ENCODE data around the gene SERPINA5.

The SERPINA5 gene

GRCh38 chr14:94582199-94582750 is 1.0 kb downstream of the SERPINA5 start:
- H3K27ac ChIP-seq (ENCODE audit: low read depth, low read length), result no peak overlapping the region
- no CpG with 5 or more reads among the region's 7 CpGs for WGBS (ENCODE audit: extremely low coverage, insufficient coverage, insufficient read length)

GRCh38 chr14:94582851-94583250 is 1.6 kb downstream of the SERPINA5 start:
- Histone ChIP-seq H3K27me3 (ENCODE audit: insufficient read depth, low read length) (no peaks in the 10 kb centered on the region), H4K91ac (ENCODE audit: low read depth, low read length) (no peak overlapping the region), H4K8ac (ENCODE audit: low read depth, low read length) (no peak overlapping the region), H3K4ac (ENCODE audit: low read depth, low read length) (no peak overlapping the region), H2AFZ (ENCODE audit: insufficient read depth, low read length, poor library complexity) (no peak overlapping the region), H3K23ac (ENCODE audit: low read length) (no peak overlapping the region), H3K9me3 (ENCODE audit: insufficient read depth, low read depth, low read length) (peaks cover 3% of the 10 kb centered on the region), H3K14ac (ENCODE audit: low read length) (no peak overlapping the region), H2BK12ac (ENCODE audit: low read length) (no peak overlapping the region), H3K36me3 (ENCODE audit: control insufficient read depth in 1 of 2, insufficient read depth in 2 of 2, low read length in 2 of 2) (no peaks in the 10 kb centered on the region), H3K9ac (ENCODE audit: low read length) (no peak overlapping the region), H2AK5ac (ENCODE audit: low read length) (no peak overlapping the region), H3K4me2 (ENCODE audit: low read length) (no peak overlapping the region), H4K12ac (ENCODE audit: low read depth, low read length) (no peak overlapping the region), H3K18ac (ENCODE audit: low read length) (no peak overlapping the region), H3K79me2 (ENCODE audit: control insufficient read depth, insufficient read depth, low read length, poor library complexity) (no peaks in the 10 kb centered on the region), H2BK5ac (ENCODE audit: low read depth, low read length, poor library complexity) (no peak overlapping the region), H3K27ac (ENCODE audit: low read depth, low read length) (no peak overlapping the region), H3K79me1 (ENCODE audit: low read length) (no peaks in the 10 kb centered on the region), H3K4me1 (ENCODE audit: control insufficient read depth in 1 of 2, insufficient read depth in 2 of 2, low read length in 2 of 2) (no peaks in the 10 kb centered on the region), H2BK120ac (ENCODE audit: insufficient read depth, low read length, poor library complexity) (no peak overlapping the region), H3K4me3 (ENCODE audit: low read depth, low read length) (no peak overlapping the region)
- peak; percentile 26 to 55 for DNase-seq
- WGBS (ENCODE audit: extremely low coverage, insufficient coverage, insufficient read length), result no CpG with 5 or more reads among the region's 3 CpGs

More at GRCh38 chr14:94582199-94582750, 1.0 kb downstream of the SERPINA5 start:
- no peak overlapping the region for H4K8ac ChIP-seq (ENCODE audit: low read depth, low read length)
- H3K18ac ChIP-seq (ENCODE audit: low read length), result no peak overlapping the region
- no peaks in the 10 kb centered on the region for H3K36me3 ChIP-seq (ENCODE audit: control insufficient read depth in 1 of 2, insufficient read depth in 2 of 2, low read length in 2 of 2)
- H4K91ac ChIP-seq (ENCODE audit: low read depth, low read length), result no peak overlapping the region
- H3K9ac ChIP-seq (ENCODE audit: low read length), result no peak overlapping the region
- peaks cover 3% of the 10 kb centered on the region for H3K9me3 ChIP-seq (ENCODE audit: insufficient read depth, low read depth, low read length)
- H3K79me2 ChIP-seq (ENCODE audit: control insufficient read depth, insufficient read depth, low read length, poor library complexity), result no peaks in the 10 kb centered on the region
- H2BK120ac ChIP-seq (ENCODE audit: insufficient read depth, low read length, poor library complexity), result no peak overlapping the region
- no peak overlapping the region for H2BK12ac ChIP-seq (ENCODE audit: low read length)
- no peak overlapping the region for H3K4me3 ChIP-seq (ENCODE audit: low read depth, low read length)
- no peaks in the 10 kb centered on the region for H3K27me3 ChIP-seq (ENCODE audit: insufficient read depth, low read length)
- no peak overlapping the region for H2AFZ ChIP-seq (ENCODE audit: insufficient read depth, low read length, poor library complexity)
- no peak overlapping the region for H4K12ac ChIP-seq (ENCODE audit: low read depth, low read length)
- no peak overlapping the region for H3K4ac ChIP-seq (ENCODE audit: low read depth, low read length)
- no peak overlapping the region for H3K14ac ChIP-seq (ENCODE audit: low read length)
- no peak overlapping the region for H2BK5ac ChIP-seq (ENCODE audit: low read depth, low read length, poor library complexity)
- H3K23ac ChIP-seq (ENCODE audit: low read length), result no peak overlapping the region
- H3K4me2 ChIP-seq (ENCODE audit: low read length), result no peak overlapping the region
- no peaks in the 10 kb centered on the region for H3K79me1 ChIP-seq (ENCODE audit: low read length)
- H2AK5ac ChIP-seq (ENCODE audit: low read length), result no peak overlapping the region
- DNase-seq, result no peak
- H3K4me1 ChIP-seq (ENCODE audit: control insufficient read depth in 1 of 2, insufficient read depth in 2 of 2, low read length in 2 of 2), result no peaks in the 10 kb centered on the region

- no peak overlapping the region for H4K91ac ChIP-seq (ENCODE audit: low read depth, low read length)
- no peak overlapping the region for H3K27ac ChIP-seq (ENCODE audit: low read depth, low read length)
- no peaks in the 10 kb centered on the region for H3K36me3 ChIP-seq (ENCODE audit: control insufficient read depth in 1 of 2, insufficient read depth in 2 of 2, low read length in 2 of 2)
- no peak overlapping the region for H3K9ac ChIP-seq (ENCODE audit: low read length)
- WGBS (ENCODE audit: extremely low coverage, insufficient coverage, insufficient read length), result no CpG with 5 or more reads among the region's 4 CpGs
- no peak overlapping the region for H2AFZ ChIP-seq (ENCODE audit: insufficient read depth, low read length, poor library complexity)
- H3K18ac ChIP-seq (ENCODE audit: low read length), result no peak overlapping the region
- H2BK120ac ChIP-seq (ENCODE audit: insufficient read depth, low read length, poor library complexity), result no peak overlapping the region
- no peak overlapping the region for H3K4me2 ChIP-seq (ENCODE audit: low read length)
- no peaks in the 10 kb centered on the region for H3K79me2 ChIP-seq (ENCODE audit: control insufficient read depth, insufficient read depth, low read length, poor library complexity)
- H3K4me1 ChIP-seq (ENCODE audit: control insufficient read depth in 1 of 2, insufficient read depth in 2 of 2, low read length in 2 of 2), result no peaks in the 10 kb centered on the region
- H3K23ac ChIP-seq (ENCODE audit: low read length), result no peak overlapping the region
- no peak overlapping the region for H2BK12ac ChIP-seq (ENCODE audit: low read length)
- H3K9me3 ChIP-seq (ENCODE audit: insufficient read depth, low read depth, low read length), result peaks cover 3% of the 10 kb centered on the region
- H3K27me3 ChIP-seq (ENCODE audit: insufficient read depth, low read length), result no peaks in the 10 kb centered on the region
- H4K12ac ChIP-seq (ENCODE audit: low read depth, low read length), result no peak overlapping the region
- H3K14ac ChIP-seq (ENCODE audit: low read length), result no peak overlapping the region
- no peak overlapping the region for H4K8ac ChIP-seq (ENCODE audit: low read depth, low read length)
- no peaks in the 10 kb centered on the region for H3K79me1 ChIP-seq (ENCODE audit: low read length)
- no peak overlapping the region for H2AK5ac ChIP-seq (ENCODE audit: low read length)
- DNase-seq, result no peak
- H3K4me3 ChIP-seq (ENCODE audit: low read depth, low read length), result no peak overlapping the region
- no peak overlapping the region for H3K4ac ChIP-seq (ENCODE audit: low read depth, low read length)
- no peak overlapping the region for H2BK5ac ChIP-seq (ENCODE audit: low read depth, low read length, poor library complexity)
Observed at GRCh38 chr14:94583557-94583956, 2.3 kb downstream of the SERPINA5 start.

GRCh38 chr14:94584591-94585280 is 3.5 kb downstream of the SERPINA5 start:
- Histone ChIP-seq H2AK5ac (ENCODE audit: low read length) (no peak overlapping the region), H3K18ac (ENCODE audit: low read length) (no peak overlapping the region), H3K4me2 (ENCODE audit: low read length) (no peak overlapping the region), H2BK5ac (ENCODE audit: low read depth, low read length, poor library complexity) (no peak overlapping the region), H3K36me3 (ENCODE audit: control insufficient read depth in 1 of 2, insufficient read depth in 2 of 2, low read length in 2 of 2) (no peaks in the 10 kb centered on the region), H3K4me3 (ENCODE audit: low read depth, low read length) (no peak overlapping the region), H3K27me3 (ENCODE audit: insufficient read depth, low read length) (no peaks in the 10 kb centered on the region), H2AFZ (ENCODE audit: insufficient read depth, low read length, poor library complexity) (no peak overlapping the region), H4K12ac (ENCODE audit: low read depth, low read length) (no peak overlapping the region), H3K4ac (ENCODE audit: low read depth, low read length) (no peak overlapping the region), H3K23ac (ENCODE audit: low read length) (no peak overlapping the region), H3K9me3 (ENCODE audit: insufficient read depth, low read depth, low read length) (peaks cover 3% of the 10 kb centered on the region), H3K27ac (ENCODE audit: low read depth, low read length) (no peak overlapping the region), H3K9ac (ENCODE audit: low read length) (no peak overlapping the region), H4K8ac (ENCODE audit: low read depth, low read length) (no peak overlapping the region), H3K4me1 (ENCODE audit: control insufficient read depth in 1 of 2, insufficient read depth in 2 of 2, low read length in 2 of 2) (no peaks in the 10 kb centered on the region), H3K14ac (ENCODE audit: low read length) (no peak overlapping the region), H4K91ac (ENCODE audit: low read depth, low read length) (no peak overlapping the region), H2BK12ac (ENCODE audit: low read length) (no peak overlapping the region), H2BK120ac (ENCODE audit: insufficient read depth, low read length, poor library complexity) (no peak overlapping the region), H3K79me1 (ENCODE audit: low read length) (no peaks in the 10 kb centered on the region), H3K79me2 (ENCODE audit: control insufficient read depth, insufficient read depth, low read length, poor library complexity) (no peaks in the 10 kb centered on the region)
- DNase-seq, result no peak
- WGBS (ENCODE audit: extremely low coverage, insufficient coverage, insufficient read length), result no CpG with 5 or more reads among the region's 5 CpGs
